ENCODE data around the gene ULK4.
"Not testable (repeated sequence)": the region's sequence is repeated elsewhere in the genome, so short reads cannot be mapped to it uniquely, and the experiment has no call there.

The ULK4 gene

DNA sequence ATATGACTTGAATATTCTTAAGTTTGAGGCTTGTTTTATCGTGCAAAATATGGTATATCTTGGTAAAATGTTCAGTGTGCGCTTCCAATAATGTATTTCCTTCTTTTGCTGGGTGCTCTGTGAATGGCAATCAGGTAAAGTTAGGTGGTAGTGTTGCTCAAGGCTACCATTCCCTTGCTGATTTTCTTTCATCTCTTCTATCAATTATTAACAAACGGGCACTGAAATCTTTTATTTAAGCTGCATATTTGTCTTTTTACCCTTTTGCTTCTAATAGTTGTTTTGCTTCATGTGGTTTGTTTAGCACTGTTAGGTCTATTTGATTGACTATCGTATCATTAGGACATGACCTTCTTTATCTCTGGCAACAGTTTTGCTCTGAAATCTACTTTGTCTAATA is 520.3 kb downstream of the ULK4 start:
- DNase-seq (ENCODE audit: low read depth in 2 of 2), result no peak

DNA sequence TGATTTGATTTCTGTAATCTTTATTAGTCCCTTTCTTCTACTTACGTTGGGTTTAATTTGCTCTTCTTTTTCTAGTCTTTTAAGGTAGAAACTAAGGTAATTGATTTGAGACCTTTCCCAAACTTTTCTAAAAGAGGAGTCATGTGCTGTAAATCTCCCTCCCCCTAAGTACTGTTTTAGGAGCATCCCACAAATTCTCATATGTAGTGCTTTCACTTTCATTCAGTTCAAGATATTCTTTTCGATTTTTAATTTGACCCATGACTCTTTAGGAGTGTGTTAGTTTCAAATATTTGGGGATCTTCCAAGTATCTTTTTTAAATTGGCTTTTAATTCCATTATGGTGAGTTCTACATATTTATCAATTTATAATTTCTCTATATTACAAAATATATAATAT is 520.8 kb downstream of the ULK4 start:
- DNase-seq (ENCODE audit: low read depth in 2 of 2), result no peak

DNA sequence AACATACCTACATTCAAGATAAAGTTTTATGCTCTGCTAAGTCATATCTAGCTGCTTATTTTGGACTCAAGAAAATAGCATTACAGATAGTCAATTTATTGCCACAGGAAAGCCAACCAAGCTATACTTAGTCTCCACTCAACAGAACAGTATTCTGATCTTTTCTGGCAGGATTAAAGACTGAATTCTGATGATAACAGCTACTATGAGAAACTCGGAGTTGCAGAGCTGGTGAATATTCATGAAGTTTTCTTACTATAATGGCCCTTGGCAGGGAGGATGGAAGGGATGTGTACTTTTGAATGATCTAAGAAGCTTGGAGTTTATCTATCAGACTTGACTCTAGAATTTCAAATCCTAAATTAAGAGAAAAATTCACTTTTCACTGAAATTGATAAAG is 524.9 kb downstream of the ULK4 start:
- DNase-seq (ENCODE audit: low read depth in 2 of 2), result no peak

DNA sequence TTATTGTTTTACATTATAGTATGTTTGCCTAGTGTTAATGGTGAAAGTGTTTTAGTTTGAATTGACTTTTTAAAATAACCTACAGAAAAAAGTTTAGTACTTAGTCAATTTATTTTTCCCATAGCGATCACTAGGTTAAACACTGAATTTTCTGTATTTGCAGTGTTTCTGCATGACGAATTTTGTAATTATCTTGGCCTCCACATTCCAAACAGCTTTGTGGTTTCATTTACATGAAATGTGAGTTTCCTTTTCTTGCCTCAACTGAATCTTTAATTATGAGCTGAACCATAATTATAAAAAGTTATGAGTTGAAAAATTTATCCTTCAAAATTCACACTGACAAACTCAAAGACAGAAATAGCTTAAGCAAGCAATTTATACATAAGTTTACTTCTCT is 527.1 kb downstream of the ULK4 start:
- DNase-seq (ENCODE audit: low read depth in 2 of 2), result no peak

DNA sequence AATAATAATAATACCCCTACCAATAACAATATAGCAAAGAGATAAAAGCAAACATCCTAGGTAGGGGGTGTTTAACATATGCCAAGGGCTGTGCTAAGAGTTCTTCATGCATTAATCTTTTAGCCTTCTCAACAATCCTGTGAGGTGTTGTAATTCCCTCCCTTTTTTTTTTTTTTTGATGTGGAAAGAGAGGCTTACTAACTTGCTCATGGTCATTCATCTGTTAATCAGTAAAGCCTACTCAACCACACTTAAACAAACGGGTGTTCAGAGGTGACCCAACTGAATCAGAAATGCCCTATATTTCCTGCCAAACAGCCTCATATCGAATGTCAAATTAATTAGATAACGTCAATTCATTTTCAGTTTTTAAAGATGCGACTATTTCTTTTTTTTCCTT is 530.5 kb downstream of the ULK4 start:
- no peak for DNase-seq (ENCODE audit: low read depth in 2 of 2)

DNA sequence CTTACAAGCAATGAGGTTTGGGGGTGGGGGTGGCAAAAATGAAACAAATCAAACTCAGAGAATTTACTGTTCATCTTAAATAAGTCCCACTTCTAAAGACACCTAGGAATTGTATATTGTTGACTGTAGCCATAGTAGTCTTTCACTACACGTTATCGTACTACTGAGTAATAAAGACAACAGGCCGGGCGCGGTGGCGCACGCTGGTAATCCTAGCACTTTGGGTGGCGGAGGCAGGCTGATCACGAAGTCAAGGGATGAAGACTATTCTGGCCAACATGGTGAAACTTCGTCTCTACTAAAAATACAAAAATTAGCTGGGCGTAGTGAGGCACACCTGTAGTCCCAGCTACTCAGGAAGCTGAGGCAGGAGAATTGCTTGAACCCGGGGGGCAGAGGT is 531.0 kb downstream of the ULK4 start:
- no peak for DNase-seq (ENCODE audit: low read depth in 2 of 2)

DNA sequence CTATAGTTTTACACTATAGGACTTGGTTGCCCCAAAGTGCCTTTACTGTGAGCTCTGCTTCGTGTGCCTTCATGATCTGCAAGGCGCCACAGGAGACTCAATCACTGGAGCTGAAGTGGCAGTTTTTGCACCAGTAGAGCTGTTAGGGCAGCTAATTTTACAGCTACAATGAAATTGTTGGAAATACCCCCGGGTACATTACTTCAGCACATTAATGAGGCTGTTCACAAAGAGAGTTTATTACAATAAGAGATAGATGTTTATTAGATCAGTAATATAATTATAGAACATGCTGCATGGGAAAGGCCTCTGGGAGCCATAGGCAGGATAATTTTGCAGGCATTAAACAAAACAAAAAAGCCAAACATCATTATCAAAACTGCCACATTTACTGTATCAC is 531.5 kb downstream of the ULK4 start:
- DNase-seq (ENCODE audit: low read depth in 2 of 2), result no peak

DNA sequence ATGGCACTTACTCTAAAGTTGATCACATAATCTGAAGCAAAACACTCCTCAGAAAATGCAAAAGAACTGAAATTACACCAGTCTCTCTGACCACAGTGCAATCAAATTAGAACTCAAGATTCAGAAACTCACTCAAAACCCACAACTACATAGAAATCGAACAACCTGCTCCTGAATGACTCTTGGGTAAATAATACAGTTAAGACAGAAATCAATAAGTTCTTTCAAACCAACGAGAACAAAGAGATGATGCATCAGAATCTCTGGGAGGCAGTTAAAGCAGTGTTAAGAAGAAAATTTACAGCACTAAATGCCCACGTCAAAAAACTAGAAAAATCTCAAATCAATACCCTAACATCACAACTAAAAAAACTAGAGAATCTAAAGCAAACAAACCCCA is 535.4 kb downstream of the ULK4 start:
- DNase-seq (ENCODE audit: low read depth in 2 of 2), result no peak

DNA sequence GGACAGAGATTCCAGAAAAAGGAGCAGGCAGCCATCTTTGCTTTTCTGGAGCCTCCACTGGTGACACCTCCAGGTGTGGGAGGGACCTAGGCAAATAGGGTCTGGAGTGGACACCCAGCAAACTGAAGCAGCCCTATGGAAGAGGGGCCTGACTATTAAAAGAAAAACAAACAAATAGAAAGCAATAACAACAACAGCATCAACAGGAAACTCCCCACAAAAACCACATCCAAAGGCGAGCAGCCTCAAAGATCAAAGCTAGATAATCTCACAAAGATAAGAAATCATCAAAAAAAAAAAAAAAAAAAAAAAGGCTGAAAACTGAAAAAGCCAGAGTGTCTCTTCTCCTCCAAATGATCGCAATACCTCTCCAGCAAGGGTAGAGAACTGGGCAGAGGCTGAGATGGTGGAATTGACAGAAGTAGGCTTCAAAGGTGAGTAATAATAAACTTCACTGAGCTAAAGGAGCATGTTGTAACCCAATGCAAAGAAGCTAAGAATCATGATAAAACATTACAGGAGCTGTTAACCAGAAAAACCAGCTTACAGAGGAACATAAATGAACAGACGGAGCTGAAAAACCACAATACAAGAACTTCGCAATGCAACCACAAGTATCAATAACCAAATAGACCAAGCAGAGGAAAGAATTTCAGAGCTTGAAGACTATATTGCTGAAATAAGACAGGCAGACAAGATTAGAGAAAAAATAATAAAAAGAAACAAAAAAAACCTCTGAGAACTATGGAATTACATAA is 537.2 kb downstream of the ULK4 start:
- DNase-seq (ENCODE audit: low read depth in 2 of 2), result no peak

DNA sequence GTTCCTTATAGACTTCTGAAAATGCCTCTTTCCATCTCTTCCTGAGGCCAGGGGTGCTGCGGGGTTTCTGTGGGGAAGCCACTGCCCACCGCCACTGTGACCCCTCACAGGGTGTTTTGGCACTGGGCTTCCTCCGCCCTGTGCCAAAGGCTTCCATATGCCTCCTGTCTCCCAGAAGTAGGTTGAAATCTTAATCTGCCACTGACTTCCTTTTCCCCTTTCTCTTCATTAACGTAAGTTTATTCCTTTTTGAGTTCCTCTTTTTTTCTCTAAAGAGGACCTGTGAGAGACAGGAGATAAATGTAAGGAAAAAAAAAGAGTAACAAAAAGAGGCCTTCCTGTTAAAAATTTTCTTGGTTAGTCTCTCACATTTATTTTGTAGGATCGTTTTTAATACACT is 542.1 kb downstream of the ULK4 start:
- no peak for DNase-seq (ENCODE audit: low read depth in 2 of 2)

DNA sequence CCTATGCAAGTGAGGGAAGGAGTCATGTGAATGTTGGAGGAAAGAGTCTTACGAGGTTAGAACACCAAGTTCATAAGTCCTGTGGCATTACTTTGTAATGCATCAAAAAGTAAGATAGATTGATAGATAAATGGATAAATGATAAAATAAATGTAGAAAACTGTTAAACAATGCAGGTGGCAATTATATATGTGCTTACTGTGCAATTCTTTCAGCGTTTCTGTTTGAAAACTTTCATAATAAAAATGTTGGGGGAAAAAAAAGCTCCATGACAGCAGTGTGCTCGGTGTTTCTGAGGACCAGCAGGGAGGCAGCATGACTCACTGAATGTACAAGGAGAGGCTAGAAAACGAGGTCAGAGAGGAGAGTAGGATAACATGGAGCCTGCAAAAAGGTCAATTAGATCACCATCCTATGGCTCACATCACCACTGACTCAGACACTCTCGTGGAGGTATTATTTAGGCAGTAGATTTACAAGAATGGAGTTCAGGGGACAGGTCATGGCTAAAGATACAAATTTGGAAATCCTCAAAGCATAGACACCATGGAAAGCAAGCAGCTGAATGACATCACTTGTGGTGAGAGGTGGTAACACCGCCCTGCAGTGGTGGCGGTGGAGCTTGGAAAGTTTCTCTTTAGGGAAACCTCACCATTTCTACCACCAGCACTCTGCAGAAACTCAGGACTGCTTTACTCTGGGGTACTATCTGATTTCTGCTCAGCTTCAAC is 542.8 kb downstream of the ULK4 start:
- peak in 1 of 2 donors; percentile 4 for DNase-seq (ENCODE audit: low read depth in 2 of 2)

DNA sequence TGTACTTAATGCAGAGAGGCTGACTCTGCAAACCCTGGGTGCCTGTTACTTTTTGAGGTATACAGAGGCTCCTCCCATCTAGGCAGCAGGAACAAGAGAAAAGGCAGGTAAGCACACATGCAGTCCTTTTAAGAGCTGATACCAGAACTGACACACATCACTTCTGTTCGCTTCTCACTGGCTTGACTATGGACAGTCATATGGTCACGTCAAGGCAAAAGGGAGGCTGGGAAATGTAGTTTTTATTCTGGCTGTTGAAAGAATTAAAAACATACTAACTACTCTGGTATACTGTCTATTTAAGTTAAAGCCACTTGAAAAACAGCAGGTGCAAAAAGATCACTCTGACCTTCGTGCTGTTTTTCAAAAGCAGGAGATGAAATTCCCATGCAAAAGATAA is 544.3 kb downstream of the ULK4 start:
- no peak for DNase-seq (ENCODE audit: low read depth in 2 of 2)

DNA sequence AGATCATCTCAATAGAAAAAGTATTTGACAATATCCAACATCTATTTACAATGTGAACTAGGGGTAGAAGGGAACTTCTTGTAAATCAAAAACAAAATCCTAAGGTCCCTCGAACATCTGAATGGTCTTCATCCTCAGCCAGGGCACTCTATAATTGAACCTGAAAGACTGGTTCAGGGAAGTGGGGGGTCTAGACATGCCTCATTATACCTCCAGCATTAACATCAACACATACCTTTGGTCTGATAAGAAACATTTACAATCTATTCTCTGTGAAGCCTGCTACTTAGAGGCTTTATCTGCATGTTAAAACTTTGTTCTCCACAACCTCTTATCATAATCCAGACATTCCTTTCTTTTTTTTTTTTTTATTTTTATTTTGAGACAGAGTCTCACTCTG is 550.8 kb downstream of the ULK4 start:
- no peak for DNase-seq (ENCODE audit: low read depth in 2 of 2)

DNA sequence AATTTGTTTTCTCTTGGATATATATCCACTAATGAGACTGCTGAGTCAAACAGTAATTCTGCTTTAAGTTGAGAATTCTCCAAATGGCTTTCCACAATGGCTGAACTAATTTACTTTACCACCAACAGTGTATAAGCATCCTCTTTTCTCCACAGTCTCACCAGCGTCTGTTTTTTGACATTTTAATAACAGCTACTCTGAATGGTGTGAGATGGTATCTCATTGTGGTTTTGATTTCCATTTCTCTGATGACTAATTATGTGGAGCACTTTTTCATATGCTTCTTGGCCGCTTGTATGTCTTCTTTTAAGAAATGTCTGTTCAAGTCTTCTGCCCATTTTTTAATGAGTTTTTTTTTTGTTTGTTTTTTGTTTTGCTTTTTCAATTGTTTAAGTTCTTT is 556.4 kb downstream of the ULK4 start:
- no peak for DNase-seq (ENCODE audit: low read depth in 2 of 2)

DNA sequence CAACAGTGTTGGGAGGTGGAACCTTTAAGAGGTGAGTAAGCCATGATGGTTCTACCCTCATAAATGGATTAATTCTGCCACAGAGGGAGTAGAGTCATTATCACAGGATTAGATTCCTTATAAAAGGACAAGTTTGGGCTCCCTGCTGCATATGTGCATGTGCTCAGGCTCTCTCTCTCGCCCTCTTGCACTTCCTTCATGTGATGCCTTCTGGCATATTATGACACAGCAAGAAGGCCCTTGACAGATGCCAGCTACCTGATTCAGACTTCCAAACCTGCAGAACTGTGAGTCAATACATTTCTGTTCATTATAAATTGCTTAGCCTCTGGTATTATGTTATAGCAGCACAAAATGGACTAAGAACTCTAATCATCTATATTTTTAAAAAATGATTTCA is 557.3 kb downstream of the ULK4 start:
- no peak for DNase-seq (ENCODE audit: low read depth in 2 of 2)

DNA sequence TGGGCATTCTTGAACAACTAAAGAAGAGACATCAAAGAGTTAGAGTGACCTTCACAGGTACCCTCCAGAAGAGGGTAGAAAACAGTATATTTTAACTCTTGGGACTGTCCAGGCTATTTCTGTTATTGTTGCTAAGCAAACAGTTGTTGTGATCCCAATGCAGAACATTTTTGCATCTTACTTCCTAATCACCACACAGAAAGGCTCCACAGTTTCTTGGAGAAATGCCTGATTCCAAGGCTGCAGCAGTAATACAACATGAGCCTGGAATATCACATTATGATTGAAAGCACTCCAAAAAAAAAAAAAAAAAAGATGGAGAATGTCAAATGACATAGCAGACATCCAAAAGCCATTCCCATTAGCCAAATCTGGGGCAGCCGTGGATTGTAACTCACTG is 567.0 kb downstream of the ULK4 start:
- no peak for DNase-seq (ENCODE audit: low read depth in 2 of 2)

DNA sequence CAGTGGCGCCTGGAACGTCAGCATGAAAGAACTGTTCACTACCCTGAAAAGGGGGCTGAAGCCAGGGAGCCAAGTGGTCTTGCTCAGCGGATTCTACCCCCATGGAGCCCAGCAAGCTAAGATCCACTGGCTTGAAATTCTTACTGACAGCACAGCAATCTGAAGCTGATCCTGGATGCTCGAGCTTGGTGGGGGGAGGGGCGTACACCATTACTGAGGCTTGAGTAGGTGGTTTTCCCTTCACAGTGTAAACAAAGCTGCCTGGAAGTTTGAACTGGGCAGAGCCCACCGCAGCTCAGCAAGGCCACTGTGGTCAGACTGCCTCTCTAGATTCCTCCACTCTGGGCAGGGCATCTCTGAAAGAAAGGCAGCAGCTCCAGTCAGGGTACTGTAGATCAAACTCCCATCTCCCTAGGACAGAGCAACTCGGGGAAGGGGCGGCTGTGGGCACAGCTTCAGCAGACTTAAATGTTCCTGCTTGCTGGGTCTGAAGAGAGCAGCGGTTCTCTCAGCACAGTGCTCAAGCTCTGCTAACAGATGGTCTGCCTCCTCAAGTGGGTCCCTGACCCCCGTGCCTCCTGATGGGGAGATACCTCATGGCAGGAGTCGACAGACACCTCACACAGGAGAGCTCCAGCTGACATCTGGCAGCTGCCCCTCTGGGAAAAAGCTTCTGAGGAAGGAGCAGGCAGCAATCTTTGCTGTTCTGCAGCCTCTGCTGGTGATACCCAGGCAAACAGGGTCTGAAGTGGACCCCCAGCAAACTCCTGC is 591.0 kb downstream of the ULK4 start:
- not testable (repeated sequence) for DNase-seq (ENCODE audit: low read depth in 2 of 2)

DNA sequence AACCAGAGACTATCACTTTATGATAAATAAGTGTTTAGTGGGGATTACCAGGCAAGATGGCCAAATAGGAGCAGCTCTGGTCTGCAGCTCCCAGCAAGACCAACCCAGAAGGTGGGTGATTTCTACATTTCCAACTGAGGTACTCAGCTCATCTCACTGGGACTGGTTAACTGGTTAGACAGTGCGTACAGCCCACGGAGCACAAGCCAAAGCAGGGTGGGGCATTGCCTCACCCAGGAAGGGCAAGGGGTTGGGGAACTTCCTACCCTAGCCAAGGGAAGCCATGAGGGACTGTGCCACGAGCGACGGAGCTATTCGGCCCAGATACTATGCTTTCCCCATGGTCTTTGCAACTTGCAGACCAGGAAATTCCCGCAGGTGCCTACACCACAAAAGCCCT is 591.6 kb downstream of the ULK4 start:
- DNase-seq (ENCODE audit: low read depth in 2 of 2), result no peak

DNA sequence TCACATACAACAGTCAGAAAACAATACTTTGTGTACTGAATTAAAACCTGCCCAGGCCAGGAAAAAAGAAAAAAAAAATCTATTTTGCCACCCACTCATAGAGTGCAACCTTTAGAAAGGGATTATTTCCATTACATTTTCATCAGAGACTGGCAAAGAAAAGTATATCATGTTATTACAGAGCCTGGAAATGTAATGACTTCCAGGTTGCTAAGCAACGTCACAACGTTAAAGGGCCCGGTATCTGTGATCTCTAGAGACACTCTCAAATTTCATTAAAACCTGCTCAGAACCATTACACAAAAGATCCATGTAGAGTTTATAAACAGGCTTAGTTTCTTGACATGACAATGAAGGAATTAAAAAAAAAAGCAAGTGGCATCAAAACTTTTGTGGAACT is 592.1 kb downstream of the ULK4 start:
- DNase-seq (ENCODE audit: low read depth in 2 of 2), result no peak

DNA sequence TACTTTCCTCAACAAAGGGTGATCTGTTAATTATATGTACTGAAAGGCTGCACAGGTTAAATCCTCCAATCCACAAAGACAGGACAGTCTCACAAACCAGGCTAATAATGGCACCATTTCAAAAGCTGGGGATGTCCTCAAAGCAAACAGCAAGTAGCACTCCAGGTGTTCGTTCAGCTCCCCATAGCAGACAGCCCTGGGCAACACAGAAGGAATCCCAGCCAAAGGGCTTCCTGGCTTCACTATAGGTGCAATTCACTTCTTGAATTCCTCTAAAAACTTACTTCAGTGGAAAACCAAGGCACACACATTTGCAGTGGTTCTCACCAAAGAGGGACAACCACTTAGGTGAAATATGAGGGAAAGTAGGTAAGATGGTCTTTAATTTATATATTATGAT is 595.9 kb downstream of the ULK4 start:
- DNase-seq (ENCODE audit: low read depth in 2 of 2), result no peak

DNA sequence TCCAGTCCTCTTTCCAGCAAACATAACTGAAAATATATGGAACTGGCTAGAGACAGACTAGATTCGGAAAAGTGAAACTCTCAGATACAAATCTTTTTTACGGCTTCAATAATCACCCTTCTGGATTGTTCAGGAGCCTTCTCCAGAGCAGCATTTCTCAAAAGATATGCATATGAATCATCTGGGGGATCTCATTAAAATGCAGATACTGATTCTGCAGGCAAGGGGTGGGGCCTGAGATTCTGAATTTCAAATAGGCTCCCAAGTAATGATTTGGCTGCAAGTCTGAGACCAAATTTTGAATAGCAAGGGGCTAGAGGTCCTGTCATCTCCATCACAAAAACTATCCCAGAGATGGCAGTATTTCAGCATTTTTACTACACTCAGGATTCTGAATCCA is 597.2 kb downstream of the ULK4 start:
- DNase-seq (ENCODE audit: low read depth in 2 of 2), result no peak

DNA sequence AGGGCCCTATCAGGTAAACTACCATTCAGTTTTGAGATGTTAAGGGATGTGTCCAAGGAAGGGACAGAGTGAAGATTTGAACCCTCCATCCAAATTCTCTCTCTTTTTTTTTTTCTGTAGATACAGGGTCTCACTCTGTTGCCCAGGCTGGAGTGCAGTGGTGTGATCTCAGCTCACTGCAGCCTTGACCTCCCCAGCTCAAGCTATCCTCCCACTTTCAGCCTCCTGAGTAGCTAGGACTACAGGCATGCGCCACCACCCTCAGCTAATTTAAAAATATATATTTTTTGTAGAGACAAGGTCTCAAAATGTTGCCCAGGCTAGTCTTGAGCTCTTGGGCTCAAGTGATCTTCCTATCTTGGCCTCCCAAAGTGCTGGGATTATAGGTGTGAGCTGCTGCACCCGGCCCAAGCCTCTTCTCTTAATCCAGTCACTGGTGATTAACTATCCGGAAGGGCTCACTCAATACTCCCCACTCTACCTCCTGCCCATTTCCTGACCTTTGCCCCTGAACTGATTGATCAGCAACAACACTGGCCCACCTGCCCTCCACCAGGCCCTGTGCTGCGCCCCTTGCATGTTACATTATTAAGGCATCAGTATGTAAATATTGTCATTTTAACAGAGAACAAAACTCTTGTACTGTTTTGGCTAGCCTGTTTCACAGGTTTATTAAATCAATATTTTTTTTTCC is 597.9 kb downstream of the ULK4 start:
- no peak for DNase-seq (ENCODE audit: low read depth in 2 of 2)
